HG03139 (cell line): Measurements from ENCODE around the gene SCAF1.
"Not testable (repeated sequence)": the region's sequence is repeated elsewhere in the genome, so short reads cannot be mapped to it uniquely, and the experiment has no call there.

Experiments
- ATAC-seq: cut with Tn5 transposase; IDR thresholded peaks from one replicate; pipeline ENCODE4 v1.9.1; 2021; ENCODE audit not compliant: unreplicated experiment

SCAF1 gene

GRCh38 chr19:49613374-49613773 lies 28.6 kb upstream of the SCAF1 start:
- ATAC-seq = no peak

- no peak for ATAC-seq
These were observed 27.7 kb upstream of the SCAF1 start for GRCh38 chr19:49614096-49614833.

- ATAC-seq = no peak
These were observed 26.1 kb upstream of the SCAF1 start for GRCh38 chr19:49615861-49616260.

- ATAC-seq = no peak
These were observed 25.5 kb upstream of the SCAF1 start for GRCh38 chr19:49616532-49616931.

- no peak for ATAC-seq
These were observed 25.1 kb upstream of the SCAF1 start for GRCh38 chr19:49616945-49617344.

GRCh38 chr19:49617860-49618259 lies 24.1 kb upstream of the SCAF1 start:
- not testable (repeated sequence) for ATAC-seq

GRCh38 chr19:49624967-49625910 lies 16.8 kb upstream of the SCAF1 start:
- ATAC-seq = no peak

- ATAC-seq = no peak
These were observed 15.8 kb upstream of the SCAF1 start for GRCh38 chr19:49626226-49626625.

- ATAC-seq = no peak
These were observed 12.3 kb upstream of the SCAF1 start for GRCh38 chr19:49629659-49630058.

- ATAC-seq = no peak
These were observed 10.9 kb upstream of the SCAF1 start for GRCh38 chr19:49631014-49631588.

- ATAC-seq = no peak
These were observed 10.3 kb upstream of the SCAF1 start for GRCh38 chr19:49631610-49632192.

GRCh38 chr19:49632576-49632975 lies 9.4 kb upstream of the SCAF1 start:
- ATAC-seq = no peak

- not testable (repeated sequence) for ATAC-seq
These were observed 8.7 kb upstream of the SCAF1 start for GRCh38 chr19:49633273-49633672.

GRCh38 chr19:49635530-49636232 lies 6.3 kb upstream of the SCAF1 start:
- no peak for ATAC-seq

- ATAC-seq = no peak
These were observed 5.6 kb upstream of the SCAF1 start for GRCh38 chr19:49636233-49636932.

- ATAC-seq = no peak
These were observed 3.9 kb upstream of the SCAF1 start for GRCh38 chr19:49637821-49638738.

- ATAC-seq = no peak
These were observed 2.5 kb upstream of the SCAF1 start for GRCh38 chr19:49639401-49640112.

- peak; percentile 53 for ATAC-seq
These were observed 1.7 kb upstream of the SCAF1 start, which contains the start of gene RRAS for GRCh38 chr19:49640113-49640898. Gene RRAS, minus strand, starts transcription at chr19:49640143. Its CDS starts 45 bp downstream, at chr19:49640098.
